ENCODE data around the gene GFRAL.
A peak's percentile ranks its signal among the peaks of the same experiment; 100 is the strongest.

Gene GFRAL

GRCh38 chr6:55438203-55438602 lies 110.9 kb downstream of the GFRAL start:
- POLR2A ChIA-PET, result no interaction called here
- DNase-seq (ENCODE audit: low read depth, low spot score), result no peak
- CTCF ChIA-PET, result no interaction called here
- no peak overlapping the region for H3K4me3 ChIP-seq (ENCODE audit: low read depth, low read length)
- no peak for TF ChIP-seq CTCF (IDR thresholded peaks at IDR 0.05; ENCODE audit: insufficient read depth, low read length, missing control alignments)

GRCh38 chr6:55443238-55444134 lies 116.2 kb downstream of the GFRAL start:
- CTCF ChIA-PET, result interaction anchor here (0.6 to 4.0 kb wide), 3 partner anchors 508 to 846 kb away, joined by 3 to 31 read pairs (median 3); no protein-coding TSS in a partner anchor
- DNase-seq (ENCODE audit: low read depth, low spot score), result no peak
- TF ChIP-seq CTCF (IDR thresholded peaks at IDR 0.05; ENCODE audit: insufficient read depth, low read length, missing control alignments), result no peak
- no peak overlapping the region for H3K4me3 ChIP-seq (ENCODE audit: low read depth, low read length)
- POLR2A ChIA-PET, result no interaction called here

GRCh38 chr6:55445648-55446204 lies 118.5 kb downstream of the GFRAL start:
- no peak for DNase-seq (ENCODE audit: low read depth, low spot score)
- CTCF ChIA-PET, result interaction anchor here (0.7 to 4.0 kb wide), 19 partner anchors 9 to 1459 kb away, joined by 3 to 45 read pairs (median 4); no protein-coding TSS in a partner anchor
- peak; percentile 9 for TF ChIP-seq CTCF (IDR thresholded peaks at IDR 0.05; ENCODE audit: insufficient read depth, low read length, missing control alignments)
- H3K4me3 ChIP-seq (ENCODE audit: low read depth, low read length), result no peak overlapping the region
- POLR2A ChIA-PET, result no interaction called here

GRCh38 chr6:55447891-55448290 lies 120.6 kb downstream of the GFRAL start:
- DNase-seq (ENCODE audit: low read depth, low spot score), result no peak
- CTCF ChIA-PET, result interaction anchor here (3.3 to 4.0 kb wide), 2 partner anchors 504 to 508 kb away, joined by 31 to 45 read pairs; no protein-coding TSS in a partner anchor
- POLR2A ChIA-PET, result no interaction called here
- no peak overlapping the region for H3K4me3 ChIP-seq (ENCODE audit: low read depth, low read length)
- no peak for TF ChIP-seq CTCF (IDR thresholded peaks at IDR 0.05; ENCODE audit: insufficient read depth, low read length, missing control alignments)

GRCh38 chr6:55448451-55448850 lies 121.2 kb downstream of the GFRAL start:
- H3K4me3 ChIP-seq (ENCODE audit: low read depth, low read length), result no peak overlapping the region
- peak; percentile 5 for DNase-seq (ENCODE audit: low read depth, low spot score)
- CTCF ChIA-PET, result no interaction called here
- no peak for TF ChIP-seq CTCF (IDR thresholded peaks at IDR 0.05; ENCODE audit: insufficient read depth, low read length, missing control alignments)
- POLR2A ChIA-PET, result no interaction called here

- ChIA-PET POLR2A (no interaction called here), CTCF (no interaction called here)
- no peak overlapping the region for H3K4me3 ChIP-seq (ENCODE audit: low read depth, low read length)
- no peak for TF ChIP-seq CTCF (IDR thresholded peaks at IDR 0.05; ENCODE audit: insufficient read depth, low read length, missing control alignments)
- DNase-seq (ENCODE audit: low read depth, low spot score), result no peak
Measured at GRCh38 chr6:55449225-55449624, 122.0 kb downstream of the GFRAL start.

Measured in AG04449 (cell line).